ENCODE measurements around the gene ARHGEF10L. TPM values are rescaled to one million over a fixed set of nuclear protein-coding genes. Genes with fewer than 3 reads are reported as not detected.

ARHGEF10L gene
- total RNA-seq, 4 donors from 2014 or later = 72.7 to 177 (median 156) TPM

- Histone ChIP-seq H3K27me3 (no peaks in the 10 kb centered on the region), H3K36me3 (peaks cover 0 to 67% (median 0%) of the 10 kb centered on the region in 3 donors), H3K4me1 (no peaks in the 10 kb centered on the region), H3K27ac (no peak overlapping the region), H3K4me3 (no peak overlapping the region), H3K9me3 (no peaks in the 10 kb centered on the region)
- TF ChIP-seq, protein P1, sequence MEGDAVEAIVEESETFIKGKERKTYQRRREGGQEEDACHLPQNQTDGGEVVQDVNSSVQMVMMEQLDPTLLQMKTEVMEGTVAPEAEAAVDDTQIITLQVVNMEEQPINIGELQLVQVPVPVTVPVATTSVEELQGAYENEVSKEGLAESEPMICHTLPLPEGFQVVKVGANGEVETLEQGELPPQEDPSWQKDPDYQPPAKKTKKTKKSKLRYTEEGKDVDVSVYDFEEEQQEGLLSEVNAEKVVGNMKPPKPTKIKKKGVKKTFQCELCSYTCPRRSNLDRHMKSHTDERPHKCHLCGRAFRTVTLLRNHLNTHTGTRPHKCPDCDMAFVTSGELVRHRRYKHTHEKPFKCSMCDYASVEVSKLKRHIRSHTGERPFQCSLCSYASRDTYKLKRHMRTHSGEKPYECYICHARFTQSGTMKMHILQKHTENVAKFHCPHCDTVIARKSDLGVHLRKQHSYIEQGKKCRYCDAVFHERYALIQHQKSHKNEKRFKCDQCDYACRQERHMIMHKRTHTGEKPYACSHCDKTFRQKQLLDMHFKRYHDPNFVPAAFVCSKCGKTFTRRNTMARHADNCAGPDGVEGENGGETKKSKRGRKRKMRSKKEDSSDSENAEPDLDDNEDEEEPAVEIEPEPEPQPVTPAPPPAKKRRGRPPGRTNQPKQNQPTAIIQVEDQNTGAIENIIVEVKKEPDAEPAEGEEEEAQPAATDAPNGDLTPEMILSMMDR (IDR thresholded peaks at IDR 0.05) = no peak
- TF ChIP-seq POLR2A (IDR thresholded peaks at IDR 0.05) = no peak
- no peak for DNase-seq
These were observed 124.8 kb downstream of the ARHGEF10L start for GRCh38 chr1:17664322-17664721.

DNA sequence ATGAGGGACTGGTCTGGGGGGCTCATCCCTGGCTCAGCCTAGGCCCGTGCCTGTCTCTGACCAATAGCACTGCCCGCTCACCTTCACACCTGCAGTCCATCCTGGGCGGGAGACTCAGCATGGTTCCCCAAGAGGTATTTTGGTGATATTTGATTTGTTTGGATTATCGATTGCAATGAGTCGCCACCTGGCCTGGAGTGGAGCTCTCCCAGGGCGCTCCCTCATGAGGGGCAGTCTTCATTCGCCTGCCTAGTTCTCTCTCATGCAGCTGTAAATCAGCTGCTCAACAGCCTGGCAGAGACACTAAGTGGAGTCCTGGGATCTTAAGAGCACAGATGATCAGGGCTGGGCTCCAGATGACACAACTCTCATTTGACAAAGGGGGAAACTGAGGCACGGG lies 125.6 kb downstream of the ARHGEF10L start:
- Histone ChIP-seq H3K36me3 (peaks cover 0 to 67% (median 0%) of the 10 kb centered on the region in 3 donors), H3K27ac (no peak overlapping the region), H3K4me3 (no peak overlapping the region)

DNA sequence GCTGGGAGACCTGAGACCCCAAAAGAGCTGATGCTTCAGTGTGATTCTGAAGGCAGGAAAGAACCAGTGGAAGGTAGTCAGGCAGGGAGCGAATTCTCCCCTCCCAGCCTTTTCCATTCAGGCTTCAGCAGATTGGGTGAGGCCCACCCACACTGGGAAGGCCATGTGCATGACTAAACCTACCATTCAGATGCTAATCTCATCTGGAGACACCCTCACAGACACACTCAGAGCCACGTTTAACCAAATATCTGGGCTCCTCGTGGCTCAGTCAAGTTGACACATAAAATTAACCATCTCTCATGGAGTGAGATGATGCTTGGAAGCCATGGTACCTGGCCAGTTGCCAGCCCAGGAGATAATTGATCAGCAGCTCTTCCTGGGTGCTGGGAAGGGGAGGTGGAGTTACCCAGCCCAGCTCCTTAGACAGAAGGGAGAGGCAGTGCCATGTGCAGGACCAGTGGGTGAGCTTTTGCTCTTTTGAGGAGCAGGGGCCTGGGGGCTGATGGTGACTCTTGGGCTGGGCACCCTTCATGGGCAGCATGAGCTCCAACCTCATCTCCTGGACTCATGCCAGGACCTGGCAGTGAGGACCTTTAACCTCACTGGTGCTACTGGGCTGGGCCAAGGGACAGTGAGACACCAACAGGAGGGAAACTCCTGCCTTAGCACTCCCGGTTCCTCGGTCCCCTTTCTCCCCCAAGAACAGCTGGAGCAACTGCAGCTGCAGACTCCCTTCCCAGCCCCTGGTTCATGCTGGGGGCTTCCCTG lies 126.6 kb downstream of the ARHGEF10L start:
- no peak for TF ChIP-seq POLR2A (IDR thresholded peaks at IDR 0.05)
- TF ChIP-seq, protein P1 (IDR thresholded peaks at IDR 0.05) = no peak
- H3K36me3 ChIP-seq = peaks cover 0 to 67% (median 0%) of the 10 kb centered on the region in 3 donors
- H3K4me1 ChIP-seq = no peaks in the 10 kb centered on the region
- no peak overlapping the region for H3K4me3 ChIP-seq
- no peaks in the 10 kb centered on the region for H3K9me3 ChIP-seq
- H3K27me3 ChIP-seq = no peaks in the 10 kb centered on the region
- no peak overlapping the region for H3K27ac ChIP-seq
- DNase-seq = no peak

More for the DNA sequence above, 125.6 kb downstream of the ARHGEF10L start:
- TF ChIP-seq POLR2A (IDR thresholded peaks at IDR 0.05) = no peak
- TF ChIP-seq, protein P1 (IDR thresholded peaks at IDR 0.05) = no peak
- no peaks in the 10 kb centered on the region for H3K4me1 ChIP-seq
- H3K27me3 ChIP-seq = no peaks in the 10 kb centered on the region
- no peaks in the 10 kb centered on the region for H3K9me3 ChIP-seq
- DNase-seq = no peak

DNA sequence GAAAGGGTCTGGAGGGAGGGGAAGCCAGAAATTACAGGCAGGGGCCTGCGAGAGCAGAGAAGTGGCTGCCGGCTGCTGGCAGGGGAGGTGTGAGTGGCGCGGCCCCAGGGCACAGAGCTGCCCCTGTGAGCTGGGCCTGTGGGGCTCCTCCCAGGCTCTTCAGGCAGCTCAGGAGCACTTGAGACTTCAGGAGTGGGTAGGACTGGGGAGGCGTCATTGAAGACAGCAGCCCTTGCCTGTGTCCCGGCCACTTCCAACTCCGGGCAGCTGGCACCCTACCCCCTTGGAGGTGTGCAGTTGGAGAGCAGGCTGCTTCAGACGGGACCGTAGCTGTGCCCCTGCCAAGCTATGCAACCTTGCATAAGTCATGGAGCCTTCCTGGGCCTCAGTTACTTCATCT lies 128.1 kb downstream of the ARHGEF10L start:
- Histone ChIP-seq H3K4me3 (no peak overlapping the region), H3K36me3 (peaks cover 0 to 65% (median 0%) of the 10 kb centered on the region in 3 donors), H3K27ac (no peak overlapping the region), H3K27me3 (no peaks in the 10 kb centered on the region), H3K9me3 (no peaks in the 10 kb centered on the region), H3K4me1 (no peaks in the 10 kb centered on the region)
- DNase-seq = no peak
- TF ChIP-seq, protein P1 (IDR thresholded peaks at IDR 0.05) = no peak
- TF ChIP-seq POLR2A (IDR thresholded peaks at IDR 0.05) = no peak

GRCh38 chr1:17668195-17668594 lies 128.7 kb downstream of the ARHGEF10L start:
- no peaks in the 10 kb centered on the region for H3K27me3 ChIP-seq
- no peak overlapping the region for H3K27ac ChIP-seq
- peaks cover 0 to 60% (median 0%) of the 10 kb centered on the region in 3 donors for H3K36me3 ChIP-seq
- no peak overlapping the region for H3K4me3 ChIP-seq
- no peak for DNase-seq
- no peaks in the 10 kb centered on the region for H3K9me3 ChIP-seq
- no peak for TF ChIP-seq POLR2A (IDR thresholded peaks at IDR 0.05)
- TF ChIP-seq, protein P1 (IDR thresholded peaks at IDR 0.05) = no peak
- no peaks in the 10 kb centered on the region for H3K4me1 ChIP-seq

Data from Peyer's patch (tissue), 4 donors.